GM12891 (cell line): ENCODE data around the gene DQX1.

Experiments
- PAX5 ChIP-seq: IDR thresholded peaks from 2 replicates; pipeline ENCODE4 v1.6.1; 2011; ENCODE audit warnings: low read length, moderate library complexity, mild to moderate bottlenecking; ENCODE audit not compliant: insufficient read depth, severe bottlenecking
- POLR2A ChIP-seq: IDR thresholded peaks from 2 replicates; pipeline ENCODE4 v1.6.1; 2011; ENCODE audit warnings: low read depth, low read length, control low read depth
- POLR2AphosphoS5 ChIP-seq: IDR thresholded peaks from 2 replicates; pipeline ENCODE4 v1.6.1; 2011; ENCODE audit warnings: low read depth, low read length, control low read depth
- POU2F2 ChIP-seq: IDR thresholded peaks from 2 replicates; pipeline ENCODE4 v1.6.1; 2011; ENCODE audit warnings: low read depth, mild to moderate bottlenecking, control low read depth, low read length, moderate library complexity
- SPI1 ChIP-seq: IDR thresholded peaks from 2 replicates; pipeline ENCODE4 v1.6.1; 2011; ENCODE audit warnings: low read depth, low read length, control low read depth
- TAF1 ChIP-seq: IDR thresholded peaks from 2 replicates; pipeline ENCODE4 v1.6.1; 2011; ENCODE audit warnings: low read depth, low read length, control low read depth

GRCh38 chr2:74525717-74526648 is at the start of gene DQX1:
- TF ChIP-seq POLR2A (0 out of 2 replicates have a peak, but pooled peaks have one; percentile 27), POLR2AphosphoS5 (no peak), SPI1 (peak; percentile 90), TAF1 (no peak), PAX5 (no peak), POU2F2 (no peak; the same call in none of the 2 replicates)
